Measurements from ENCODE around the gene RIC1. TPM values are rescaled to one million over a fixed set of nuclear protein-coding genes. Genes with fewer than 3 reads are reported as not detected.

RIC1 gene
- total and polyA plus RNA-seq, 2 donors (not counting 1 experiment from before 2014, with no cell fraction given): 38.9 to 43.1 TPM

DNA sequence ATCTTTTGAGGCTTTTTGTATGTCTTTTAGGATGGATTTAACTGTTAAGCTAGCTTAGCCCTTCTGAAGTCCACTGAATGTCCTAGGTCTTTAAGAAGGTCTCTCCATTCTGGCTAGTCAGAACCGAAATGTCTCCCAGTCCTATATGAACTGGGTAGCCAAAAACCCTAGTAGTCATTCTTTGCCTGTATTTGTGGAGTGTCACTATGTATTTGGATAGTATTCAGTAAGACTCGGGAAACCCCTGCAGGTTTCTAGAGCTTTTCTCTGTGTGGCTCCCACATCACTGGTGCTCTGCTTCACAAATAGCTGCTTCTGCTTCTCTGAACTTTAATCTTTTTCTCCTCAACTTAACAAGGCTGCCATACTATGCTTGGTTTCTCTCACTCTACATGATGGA, 68.0 kb downstream of the RIC1 start:
- no peaks in the 10 kb centered on the region for H3K27me3 ChIP-seq (ENCODE audit: control insufficient read depth, insufficient read depth, low read length)
- TF ChIP-seq CTCF (conservative IDR thresholded peaks at IDR 0.05 in 1 of 2, IDR thresholded peaks at IDR 0.05 in 1 of 2; ENCODE audit: low read depth in 1 of 2, low read length in 2 of 2) (no peak), EZH2 (IDR thresholded peaks at IDR 0.05; ENCODE audit: low read length, missing control alignments) (no peak)
- H3K4me1 ChIP-seq (ENCODE audit: control insufficient read depth, extremely low read depth, insufficient read depth, low read length): peaks cover 9% of the 10 kb centered on the region
- H3K27ac ChIP-seq (ENCODE audit: insufficient read depth, low read length): no peak overlapping the region
- H3K4me3 ChIP-seq (replicated peaks in 1 of 4; ENCODE audit: control extremely low read depth in 1 of 4, insufficient read depth in 1 of 4, low read depth in 3 of 4, low read length in 4 of 4): no peak overlapping the region
- no peaks in the 10 kb centered on the region for H4K20me1 ChIP-seq (ENCODE audit: control insufficient read depth, extremely low read depth, insufficient read depth, low read length)
- no peaks in the 10 kb centered on the region for H3K36me3 ChIP-seq (ENCODE audit: control insufficient read depth, insufficient read depth, low read length)
- H3K4me2 ChIP-seq (ENCODE audit: extremely low read depth, insufficient read depth, low read length): no peak overlapping the region
- no peak overlapping the region for H2AFZ ChIP-seq (ENCODE audit: low read length)
- no peaks in the 10 kb centered on the region for H3K9me3 ChIP-seq (ENCODE audit: control insufficient read depth, insufficient read depth, low read depth, low read length)
- DNase-seq (ENCODE audit: low read depth in 2 of 2): no peak
- no peak overlapping the region for H3K9ac ChIP-seq (ENCODE audit: insufficient read depth, low read length)
- no peaks in the 10 kb centered on the region for H3K79me2 ChIP-seq (ENCODE audit: control insufficient read depth, insufficient read depth, low read length)

- Histone ChIP-seq H3K9ac (ENCODE audit: insufficient read depth, low read length) (no peak overlapping the region), H3K27ac (ENCODE audit: insufficient read depth, low read length) (no peak overlapping the region), H3K79me2 (ENCODE audit: control insufficient read depth, insufficient read depth, low read length) (peaks cover 3% of the 10 kb centered on the region), H3K4me2 (ENCODE audit: extremely low read depth, insufficient read depth, low read length) (no peak overlapping the region), H3K4me1 (ENCODE audit: control insufficient read depth, extremely low read depth, insufficient read depth, low read length) (peaks cover 9% of the 10 kb centered on the region), H3K27me3 (ENCODE audit: control insufficient read depth, insufficient read depth, low read length) (no peaks in the 10 kb centered on the region), H2AFZ (ENCODE audit: low read length) (no peak overlapping the region), H3K36me3 (ENCODE audit: control insufficient read depth, insufficient read depth, low read length) (no peaks in the 10 kb centered on the region), H3K9me3 (ENCODE audit: control insufficient read depth, insufficient read depth, low read depth, low read length) (no peaks in the 10 kb centered on the region), H4K20me1 (ENCODE audit: control insufficient read depth, extremely low read depth, insufficient read depth, low read length) (no peaks in the 10 kb centered on the region), H3K4me3 (replicated peaks in 1 of 4; ENCODE audit: control extremely low read depth in 1 of 4, insufficient read depth in 1 of 4, low read depth in 3 of 4, low read length in 4 of 4) (no peak overlapping the region)
- no peak for TF ChIP-seq CTCF (conservative IDR thresholded peaks at IDR 0.05 in 1 of 2, IDR thresholded peaks at IDR 0.05 in 1 of 2; ENCODE audit: low read depth in 1 of 2, low read length in 2 of 2)
- no peak for TF ChIP-seq EZH2 (IDR thresholded peaks at IDR 0.05; ENCODE audit: low read length, missing control alignments)
- peak in 1 of 2 donors; percentile 65 for DNase-seq (ENCODE audit: low read depth in 2 of 2)
Observed at GRCh38 chr9:5698004-5698403, 69.1 kb downstream of the RIC1 start.

DNA sequence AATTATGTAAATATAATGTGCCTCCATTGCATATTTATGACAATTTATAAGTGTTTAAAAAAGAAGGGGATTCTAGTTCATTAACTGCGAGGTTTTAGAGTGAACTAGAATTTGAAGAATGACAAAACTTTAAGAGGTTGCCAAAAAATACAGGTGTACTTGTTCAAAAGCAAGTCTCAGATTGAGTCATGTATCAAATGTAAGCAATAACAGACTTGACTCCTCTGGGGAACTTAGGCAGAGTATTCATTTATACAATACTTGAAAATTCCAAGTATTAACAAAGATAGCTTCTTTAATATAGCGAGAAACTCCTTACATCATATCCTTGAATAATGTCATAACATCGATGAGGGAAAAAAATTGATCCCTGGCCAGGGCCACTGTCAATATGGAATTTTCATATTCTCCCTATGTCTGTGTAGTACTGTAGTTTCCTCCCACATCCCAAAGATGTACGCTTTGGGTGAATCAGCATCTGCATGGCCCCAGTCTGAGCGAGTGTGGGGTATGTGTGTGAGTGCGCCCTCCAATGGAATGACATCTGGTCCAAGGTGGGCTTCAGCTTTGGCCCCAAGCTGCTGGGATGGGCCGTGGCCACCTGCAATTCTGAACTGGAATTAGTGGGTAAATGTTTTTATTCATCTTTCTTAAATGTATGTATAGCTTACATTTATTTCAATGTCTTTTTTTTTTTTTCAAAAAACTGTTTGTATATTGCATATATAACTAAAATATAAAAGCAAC, 70.1 kb downstream of the RIC1 start:
- Histone ChIP-seq H3K4me1 (ENCODE audit: control insufficient read depth, extremely low read depth, insufficient read depth, low read length) (peaks cover 9% of the 10 kb centered on the region), H3K4me3 (replicated peaks in 1 of 4; ENCODE audit: control extremely low read depth in 1 of 4, insufficient read depth in 1 of 4, low read depth in 3 of 4, low read length in 4 of 4) (no peak overlapping the region), H3K79me2 (ENCODE audit: control insufficient read depth, insufficient read depth, low read length) (peaks cover 4% of the 10 kb centered on the region)

More for the DNA sequence above, 70.1 kb downstream of the RIC1 start:
- Histone ChIP-seq H2AFZ (ENCODE audit: low read length) (no peak overlapping the region), H3K9me3 (ENCODE audit: control insufficient read depth, insufficient read depth, low read depth, low read length) (no peaks in the 10 kb centered on the region), H3K4me2 (ENCODE audit: extremely low read depth, insufficient read depth, low read length) (peak overlapping the region; percentile 10), H3K36me3 (ENCODE audit: control insufficient read depth, insufficient read depth, low read length) (no peaks in the 10 kb centered on the region), H3K9ac (ENCODE audit: insufficient read depth, low read length) (no peak overlapping the region), H4K20me1 (ENCODE audit: control insufficient read depth, extremely low read depth, insufficient read depth, low read length) (no peaks in the 10 kb centered on the region), H3K27ac (ENCODE audit: insufficient read depth, low read length) (no peak overlapping the region), H3K27me3 (ENCODE audit: control insufficient read depth, insufficient read depth, low read length) (no peaks in the 10 kb centered on the region)
- TF ChIP-seq EZH2 (IDR thresholded peaks at IDR 0.05; ENCODE audit: low read length, missing control alignments) (no peak), CTCF (conservative IDR thresholded peaks at IDR 0.05 in 1 of 2, IDR thresholded peaks at IDR 0.05 in 1 of 2; ENCODE audit: low read depth in 1 of 2, low read length in 2 of 2) (no peak)
- DNase-seq (ENCODE audit: low read depth in 2 of 2): peak; percentile 64 to 79
